Uterus (tissue), 4 donors: ENCODE measurements around the gene PLCB3. TPM values are rescaled to one million over a fixed set of nuclear protein-coding genes. Genes with fewer than 3 reads are reported as not detected.

Experiments used
- DNase-seq, 2 donors: peaks; one replicate each; pipeline ENCODE4 v3.0.0-alpha.2; 2019 to 2020
- H3K27ac ChIP-seq, 2 donors: fragments of 200-600 bp; sonication (generic); 1 replicate in 1 of 2; 2 replicates in 1 of 2; pipeline ENCODE4 v1.5.1; 2016 to 2018
- H3K27me3 ChIP-seq, 2 donors: fragments of 200-600 bp; sonication (generic); one replicate each; pipeline ENCODE4 v1.5.1; 2018 to 2019; ENCODE audit warnings: control low read depth in 1 of 2
- H3K36me3 ChIP-seq, 2 donors: fragments of 200-600 bp; sonication (generic); one replicate each; pipeline ENCODE4 v1.5.1; 2019; ENCODE audit warnings: control low read depth in 1 of 2
- H3K4me1 ChIP-seq, 2 donors: fragments of 200-600 bp; sonication (generic); one replicate each; pipeline ENCODE4 v1.5.1; 2018 to 2019; ENCODE audit warnings: control low read depth in 1 of 2
- H3K4me3 ChIP-seq, 2 donors: fragments of 200-600 bp; sonication (generic); 1 replicate in 1 of 2; 2 replicates in 1 of 2; pipeline ENCODE4 v1.5.1; 2018 to 2019; ENCODE audit warnings: mild to moderate bottlenecking in 1 of 2
- H3K9me3 ChIP-seq, 2 donors: fragments of 200-600 bp; sonication (generic); one replicate each; pipeline ENCODE4 v1.5.1; 2019; ENCODE audit warnings: control low read depth in 1 of 2
- CTCF ChIP-seq, 4 experiments: fragments of 200-600 bp in 2 of 4; fragments of 450-650 bp in 2 of 4; sonication (generic) in 2 of 4; IDR thresholded peaks; one replicate each; pipeline ENCODE4 v1.5.1; 2016 to 2019; ENCODE audit warnings: antibody characterized with exemption in 4 of 4, mild to moderate bottlenecking in 2 of 4, moderate library complexity in 1 of 4
- POLR2A ChIP-seq, 2 donors: fragments of 450-650 bp; IDR thresholded peaks; one replicate each; pipeline ENCODE4 v1.6.1; 2016; ENCODE audit warnings: antibody characterized with exemption in 2 of 2, mild to moderate bottlenecking in 1 of 2, moderate library complexity in 1 of 2
- intact Hi-C: fragments of 100-400 bp; cut with DNase I; formaldehyde crosslinking; loops from one replicate; pipeline ENCODE4 v1.15.1; 2023; ENCODE audit warnings: low total_unique reads
- total RNA-seq, 4 donors: library from RNA; depleted of rRNA in 3 of 4; stranded (reverse); fragments of >200 nt in 3 of 4; gene quantifications; one replicate each; pipeline versions ENCODE4 v1.1.0 to v1.2.4, GENCODE V29; 2014 to 2023
- donor health status: DM: yes; HTN: yes; CAD: no.

PLCB3 gene
- total RNA-seq, 4 donors from 2014 or later: 10.0 to 39.5 (median 21.8) TPM

GRCh38 chr11:64291752-64292459 is 40.6 kb downstream of the PLCB3 start:
- no peak for TF ChIP-seq CTCF (IDR thresholded peaks at IDR 0.05)
- no peak for TF ChIP-seq POLR2A (IDR thresholded peaks at IDR 0.05)
- H3K27ac ChIP-seq: no peak overlapping the region
- no peak overlapping the region for H3K4me3 ChIP-seq
- DNase-seq: no peak
- H3K4me1 ChIP-seq: peaks cover 0 to 14% of the 10 kb centered on the region in 2 donors
- H3K36me3 ChIP-seq: no peaks in the 10 kb centered on the region
- intact Hi-C loops: no loop called here
- H3K9me3 ChIP-seq: no peaks in the 10 kb centered on the region
- H3K27me3 ChIP-seq: peaks cover 5 to 14% of the 10 kb centered on the region in 2 donors

GRCh38 chr11:64292460-64293254 is 41.3 kb downstream of the PLCB3 start:
- peaks cover 5 to 21% of the 10 kb centered on the region in 2 donors for H3K27me3 ChIP-seq

GRCh38 chr11:64294774-64295173 is 43.4 kb downstream of the PLCB3 start:
- no peak for TF ChIP-seq CTCF (IDR thresholded peaks at IDR 0.05)
- no peak for TF ChIP-seq POLR2A (IDR thresholded peaks at IDR 0.05)
- Histone ChIP-seq H3K4me1 (peaks cover 0 to 23% of the 10 kb centered on the region in 2 donors), H3K27ac (no peak overlapping the region), H3K36me3 (no peaks in the 10 kb centered on the region), H3K4me3 (no peak overlapping the region), H3K9me3 (no peaks in the 10 kb centered on the region), H3K27me3 (peaks cover 10 to 27% of the 10 kb centered on the region in 2 donors)
- intact Hi-C loops: loop anchor here (5.0 kb wide), 1 partner anchor 87 kb away; the partner anchor contains the start of gene FERMT3
- DNase-seq: no peak

More at GRCh38 chr11:64292460-64293254, 41.3 kb downstream of the PLCB3 start:
- Histone ChIP-seq H3K9me3 (no peaks in the 10 kb centered on the region), H3K4me3 (no peak overlapping the region), H3K4me1 (peaks cover 0 to 14% of the 10 kb centered on the region in 2 donors), H3K36me3 (no peaks in the 10 kb centered on the region), H3K27ac (no peak overlapping the region)
- intact Hi-C loops: no loop called here
- TF ChIP-seq POLR2A (IDR thresholded peaks at IDR 0.05): no peak
- no peak for TF ChIP-seq CTCF (IDR thresholded peaks at IDR 0.05)
- no peak for DNase-seq

- TF ChIP-seq CTCF (IDR thresholded peaks at IDR 0.05) (no peak), POLR2A (IDR thresholded peaks at IDR 0.05) (no peak)
- H3K36me3 ChIP-seq: no peaks in the 10 kb centered on the region
- H3K9me3 ChIP-seq: no peaks in the 10 kb centered on the region
- peaks cover 19 to 27% of the 10 kb centered on the region in 2 donors for H3K27me3 ChIP-seq
- no peak overlapping the region for H3K27ac ChIP-seq
- H3K4me1 ChIP-seq: peaks cover 0 to 30% of the 10 kb centered on the region in 2 donors
- H3K4me3 ChIP-seq: no peak overlapping the region
- no peak for DNase-seq
- intact Hi-C loops: loop anchor here (5.0 kb wide), 1 partner anchor 88 kb away; the partner anchor contains the start of gene FERMT3
These were observed 44.4 kb downstream of the PLCB3 start for GRCh38 chr11:64295760-64296159.

GRCh38 chr11:64296236-64296635 is 44.9 kb downstream of the PLCB3 start:
- intact Hi-C loops: loop anchor here (5.0 kb wide), 1 partner anchor 89 kb away; the partner anchor contains the start of gene FERMT3
- Histone ChIP-seq H3K4me1 (peaks cover 0 to 30% of the 10 kb centered on the region in 2 donors), H3K9me3 (no peaks in the 10 kb centered on the region), H3K27ac (no peak overlapping the region), H3K36me3 (no peaks in the 10 kb centered on the region), H3K27me3 (peaks cover 20 to 27% of the 10 kb centered on the region in 2 donors), H3K4me3 (no peak overlapping the region)
- no peak for DNase-seq
- TF ChIP-seq CTCF (IDR thresholded peaks at IDR 0.05) (no peak), POLR2A (IDR thresholded peaks at IDR 0.05) (no peak)
